ENCODE data around the gene RASSF5. TPM values are rescaled to one million over a fixed set of nuclear protein-coding genes. Genes with fewer than 3 reads are reported as not detected.

The RASSF5 gene
- total and polyA plus RNA-seq, 10 of the 15 experiments (the other 5 are each of a cell fraction or from before 2014, with no cell fraction given): 14.0 to 89.6 (median 68.9) TPM

- no peak for TF ChIP-seq CBX5 (IDR thresholded peaks at IDR 0.05; ENCODE audit: low read depth)
- TF ChIP-seq ZNF687 (IDR thresholded peaks at IDR 0.05): peak; percentile 94
- peak; percentile 18 for TF ChIP-seq USF1 (IDR thresholded peaks at IDR 0.05; ENCODE audit: borderline replicate concordance, extremely low read length, insufficient read depth, low read depth, low read length)
- no peak for TF ChIP-seq SIX5 (IDR thresholded peaks at IDR 0.05; ENCODE audit: low read depth, low read length, severe bottlenecking)
- TF ChIP-seq RAD51 (IDR thresholded peaks at IDR 0.05): peak; percentile 66; the same call in 1 of the 2 replicates
Observed at GRCh38 chr1:206560007-206560716, 52.8 kb downstream of the RASSF5 start (continued).
